ENCODE results near the gene CCDC134. TPM values are rescaled to one million over a fixed set of nuclear protein-coding genes. Genes with fewer than 3 reads are reported as not detected.

Gene CCDC134
- polyA plus RNA-seq, 1 donor from 2014 or later = 2.2 TPM

GRCh38 chr22:41815716-41816115, 15.2 kb downstream of the CCDC134 start (continued):
- TF ChIP-seq, protein P1, sequence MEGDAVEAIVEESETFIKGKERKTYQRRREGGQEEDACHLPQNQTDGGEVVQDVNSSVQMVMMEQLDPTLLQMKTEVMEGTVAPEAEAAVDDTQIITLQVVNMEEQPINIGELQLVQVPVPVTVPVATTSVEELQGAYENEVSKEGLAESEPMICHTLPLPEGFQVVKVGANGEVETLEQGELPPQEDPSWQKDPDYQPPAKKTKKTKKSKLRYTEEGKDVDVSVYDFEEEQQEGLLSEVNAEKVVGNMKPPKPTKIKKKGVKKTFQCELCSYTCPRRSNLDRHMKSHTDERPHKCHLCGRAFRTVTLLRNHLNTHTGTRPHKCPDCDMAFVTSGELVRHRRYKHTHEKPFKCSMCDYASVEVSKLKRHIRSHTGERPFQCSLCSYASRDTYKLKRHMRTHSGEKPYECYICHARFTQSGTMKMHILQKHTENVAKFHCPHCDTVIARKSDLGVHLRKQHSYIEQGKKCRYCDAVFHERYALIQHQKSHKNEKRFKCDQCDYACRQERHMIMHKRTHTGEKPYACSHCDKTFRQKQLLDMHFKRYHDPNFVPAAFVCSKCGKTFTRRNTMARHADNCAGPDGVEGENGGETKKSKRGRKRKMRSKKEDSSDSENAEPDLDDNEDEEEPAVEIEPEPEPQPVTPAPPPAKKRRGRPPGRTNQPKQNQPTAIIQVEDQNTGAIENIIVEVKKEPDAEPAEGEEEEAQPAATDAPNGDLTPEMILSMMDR (IDR thresholded peaks at IDR 0.05; ENCODE audit: poor library complexity, severe bottlenecking) = no peak
- no peak for TF ChIP-seq POLR2AphosphoS5 (IDR thresholded peaks at IDR 0.05)
- TF ChIP-seq MXI1 (conservative IDR thresholded peaks at IDR 0.05; ENCODE audit: poor library complexity, severe bottlenecking) = no peak

- Histone ChIP-seq H3K79me2 (replicated peaks; ENCODE audit: insufficient read depth, low read length) (no peaks in the 10 kb centered on the region), H3K4me3 (ENCODE audit: low read length) (no peak overlapping the region), H3K27ac (ENCODE audit: low read length) (no peak overlapping the region), H2AFZ (ENCODE audit: low read depth, low read length) (no peak overlapping the region), H3K9me2 (ENCODE audit: insufficient read depth, low read length) (no peaks in the 10 kb centered on the region), H3K9ac (ENCODE audit: low read length) (no peak overlapping the region), H3K9me3 (ENCODE audit: low read length) (no peaks in the 10 kb centered on the region), H4K20me1 (ENCODE audit: insufficient read depth) (no peaks in the 10 kb centered on the region), H3K36me3 (ENCODE audit: insufficient read depth, low read length) (no peaks in the 10 kb centered on the region), H3K4me2 (ENCODE audit: low read length) (no peak overlapping the region), H3F3A (ENCODE audit: insufficient read depth, low read length, poor library complexity, severe bottlenecking) (no peaks in the 10 kb centered on the region), H3K27me3 (ENCODE audit: insufficient read depth, low read depth, low read length) (no peaks in the 10 kb centered on the region)
- no peak for TF ChIP-seq EP300 (conservative IDR thresholded peaks at IDR 0.05; ENCODE audit: poor library complexity, severe bottlenecking)
- TF ChIP-seq EZH2 (IDR thresholded peaks at IDR 0.05; ENCODE audit: borderline replicate concordance, insufficient read depth, low read length, poor library complexity, severe bottlenecking) = no peak
- no peak for TF ChIP-seq POLR2AphosphoS5 (IDR thresholded peaks at IDR 0.05)
- no peak for TF ChIP-seq TAF1 (IDR thresholded peaks at IDR 0.05; ENCODE audit: low read depth)
- TF ChIP-seq, protein P1 (IDR thresholded peaks at IDR 0.05; ENCODE audit: poor library complexity, severe bottlenecking) = no peak
- no peak for TF ChIP-seq RAD21 (conservative IDR thresholded peaks at IDR 0.05)
- TF ChIP-seq, protein P2, sequence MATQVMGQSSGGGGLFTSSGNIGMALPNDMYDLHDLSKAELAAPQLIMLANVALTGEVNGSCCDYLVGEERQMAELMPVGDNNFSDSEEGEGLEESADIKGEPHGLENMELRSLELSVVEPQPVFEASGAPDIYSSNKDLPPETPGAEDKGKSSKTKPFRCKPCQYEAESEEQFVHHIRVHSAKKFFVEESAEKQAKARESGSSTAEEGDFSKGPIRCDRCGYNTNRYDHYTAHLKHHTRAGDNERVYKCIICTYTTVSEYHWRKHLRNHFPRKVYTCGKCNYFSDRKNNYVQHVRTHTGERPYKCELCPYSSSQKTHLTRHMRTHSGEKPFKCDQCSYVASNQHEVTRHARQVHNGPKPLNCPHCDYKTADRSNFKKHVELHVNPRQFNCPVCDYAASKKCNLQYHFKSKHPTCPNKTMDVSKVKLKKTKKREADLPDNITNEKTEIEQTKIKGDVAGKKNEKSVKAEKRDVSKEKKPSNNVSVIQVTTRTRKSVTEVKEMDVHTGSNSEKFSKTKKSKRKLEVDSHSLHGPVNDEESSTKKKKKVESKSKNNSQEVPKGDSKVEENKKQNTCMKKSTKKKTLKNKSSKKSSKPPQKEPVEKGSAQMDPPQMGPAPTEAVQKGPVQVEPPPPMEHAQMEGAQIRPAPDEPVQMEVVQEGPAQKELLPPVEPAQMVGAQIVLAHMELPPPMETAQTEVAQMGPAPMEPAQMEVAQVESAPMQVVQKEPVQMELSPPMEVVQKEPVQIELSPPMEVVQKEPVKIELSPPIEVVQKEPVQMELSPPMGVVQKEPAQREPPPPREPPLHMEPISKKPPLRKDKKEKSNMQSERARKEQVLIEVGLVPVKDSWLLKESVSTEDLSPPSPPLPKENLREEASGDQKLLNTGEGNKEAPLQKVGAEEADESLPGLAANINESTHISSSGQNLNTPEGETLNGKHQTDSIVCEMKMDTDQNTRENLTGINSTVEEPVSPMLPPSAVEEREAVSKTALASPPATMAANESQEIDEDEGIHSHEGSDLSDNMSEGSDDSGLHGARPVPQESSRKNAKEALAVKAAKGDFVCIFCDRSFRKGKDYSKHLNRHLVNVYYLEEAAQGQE (IDR thresholded peaks at IDR 0.05; ENCODE audit: borderline replicate concordance) = no peak
- TF ChIP-seq SMC3 (conservative IDR thresholded peaks at IDR 0.05; ENCODE audit: poor library complexity) = no peak
Measured at GRCh38 chr22:41816241-41816640, 15.8 kb downstream of the CCDC134 start.

GRCh38 chr22:41816871-41817270, 16.4 kb downstream of the CCDC134 start:
- TF ChIP-seq TAF1 (IDR thresholded peaks at IDR 0.05; ENCODE audit: low read depth) = no peak
- TF ChIP-seq MXI1 (conservative IDR thresholded peaks at IDR 0.05; ENCODE audit: poor library complexity, severe bottlenecking) = no peak
- TF ChIP-seq EZH2 (IDR thresholded peaks at IDR 0.05; ENCODE audit: borderline replicate concordance, insufficient read depth, low read length, poor library complexity, severe bottlenecking) = no peak
- TF ChIP-seq, protein P1 (IDR thresholded peaks at IDR 0.05; ENCODE audit: poor library complexity, severe bottlenecking) = no peak
- TF ChIP-seq RAD21 (conservative IDR thresholded peaks at IDR 0.05) = no peak
- TF ChIP-seq, protein P2 (IDR thresholded peaks at IDR 0.05; ENCODE audit: borderline replicate concordance) = no peak
- TF ChIP-seq SMC3 (conservative IDR thresholded peaks at IDR 0.05; ENCODE audit: poor library complexity) = no peak
- TF ChIP-seq EP300 (conservative IDR thresholded peaks at IDR 0.05; ENCODE audit: poor library complexity, severe bottlenecking) = no peak
- no peak for TF ChIP-seq POLR2AphosphoS5 (IDR thresholded peaks at IDR 0.05)
- no peak overlapping the region for H3K4me3 ChIP-seq (ENCODE audit: low read length)
- no peak overlapping the region for H3K9ac ChIP-seq (ENCODE audit: low read length)
- no peaks in the 10 kb centered on the region for H3K27me3 ChIP-seq (ENCODE audit: insufficient read depth, low read depth, low read length)
- H3K36me3 ChIP-seq (ENCODE audit: insufficient read depth, low read length) = no peaks in the 10 kb centered on the region
- H3K9me2 ChIP-seq (ENCODE audit: insufficient read depth, low read length) = no peaks in the 10 kb centered on the region
- H3K9me3 ChIP-seq (ENCODE audit: low read length) = no peaks in the 10 kb centered on the region
- H3K79me2 ChIP-seq (replicated peaks; ENCODE audit: insufficient read depth, low read length) = no peaks in the 10 kb centered on the region
- H3K27ac ChIP-seq (ENCODE audit: low read length) = no peak overlapping the region
- H4K20me1 ChIP-seq (ENCODE audit: insufficient read depth) = no peaks in the 10 kb centered on the region
- no peak overlapping the region for H3K4me2 ChIP-seq (ENCODE audit: low read length)
- H2AFZ ChIP-seq (ENCODE audit: low read depth, low read length) = no peak overlapping the region
- H3F3A ChIP-seq (ENCODE audit: insufficient read depth, low read length, poor library complexity, severe bottlenecking) = no peaks in the 10 kb centered on the region
